22Rv1 (cell line): ENCODE data around the gene SUGCT.

Source experiments
- CTCF ChIP-seq: fragments of 450-650 bp; IDR thresholded peaks from 2 replicates; pipeline ENCODE4 v1.5.1; 2017; ENCODE audit warnings: mild to moderate bottlenecking
- ZFX ChIP-seq: fragments of 450-650 bp; IDR thresholded peaks from 2 replicates; pipeline ENCODE4 v1.6.1; 2017; ENCODE audit warnings: antibody characterized with exemption, borderline replicate concordance

DNA sequence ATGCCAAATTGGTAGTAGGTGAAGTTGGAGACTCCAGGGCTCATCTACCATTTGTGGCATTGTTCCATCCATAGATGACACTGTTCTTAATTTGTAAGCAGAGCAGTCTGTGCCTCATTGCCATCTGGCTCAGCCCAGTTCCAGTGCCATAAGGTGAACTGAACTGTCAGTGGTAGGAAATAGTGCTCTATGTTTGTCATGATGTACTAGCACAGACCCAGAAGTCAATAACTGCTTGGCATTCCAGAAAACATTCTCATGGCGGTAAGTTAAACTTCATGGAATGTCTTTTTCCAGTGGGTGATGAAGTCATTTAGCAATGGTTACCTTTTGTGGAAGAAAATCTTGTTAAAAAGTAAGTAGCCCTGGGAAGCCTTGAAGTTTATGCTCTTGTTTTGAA lies 302.7 kb downstream of the SUGCT start:
- TF ChIP-seq CTCF (no peak), ZFX (no peak)
